D721Med (cell line): ENCODE results near the gene ST7L.

Experiments
- DNase-seq: peaks from one replicate; pipeline ENCODE4 v3.0.0; 2011; ENCODE audit warnings: low spot score; ENCODE audit not compliant: insufficient read length
- FAIRE-seq: peaks from 2 replicates; lab custom pipeline; 2011; peaks lifted over from hg19 to GRCh38; lab: Jason Lieb, UNC
- CTCF ChIP-seq: IDR thresholded peaks from 2 replicates; pipeline ENCODE4 v1.5.1; 2012; ENCODE audit warnings: mild to moderate bottlenecking, control low read depth; ENCODE audit not compliant: insufficient read depth; ENCODE audit errors: missing control alignments

ST7L gene

DNA sequence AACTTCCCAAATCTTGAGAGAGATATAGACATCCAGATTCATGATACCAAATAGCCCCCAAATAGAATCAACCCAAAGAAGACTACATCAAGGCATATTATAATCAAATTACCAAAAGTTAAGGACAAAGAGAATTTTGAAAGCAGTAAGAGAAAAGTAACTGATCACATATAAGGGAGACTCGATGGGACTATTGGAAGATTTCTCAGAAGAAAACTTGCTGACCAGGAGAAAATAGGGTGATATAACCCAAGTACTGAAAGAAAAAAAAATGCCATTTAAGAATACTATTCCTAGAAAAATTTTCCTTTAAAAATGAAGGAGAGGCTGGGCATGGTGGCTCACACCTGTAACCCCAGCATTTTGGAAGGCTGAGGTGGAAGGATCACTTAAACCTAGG lies 140.6 kb downstream of the ST7L start:
- DNase-seq (no peak), FAIRE-seq (no peak)
- TF ChIP-seq CTCF: no peak

- no peak for FAIRE-seq
- TF ChIP-seq CTCF: no peak
- DNase-seq: no peak
Measured at GRCh38 chr1:112477550-112477949, 141.4 kb downstream of the ST7L start.
